Stimulated activated CD8-positive, alpha-beta memory T cell treated with anti-CD3 and anti-CD28 coated beads, Interleukin-4, amount 100 ng/mL, for 4 hours (primary cell): ENCODE measurements around the gene PIGN.

Source experiments
- DNase-seq, 2 donors: peaks; one replicate each; pipeline ENCODE4 v3.0.0-alpha.2; 2020; ENCODE audit warnings: low read depth in 2 of 2, low spot score in 1 of 2

Gene PIGN

GRCh38 chr18:62018034-62018758, 168.7 kb downstream of the PIGN start:
- DNase-seq: no peak

- DNase-seq: no peak
Measured at GRCh38 chr18:62017618-62018017, 169.2 kb downstream of the PIGN start.

- DNase-seq: no peak
Measured at GRCh38 chr18:62011416-62011815, 175.4 kb downstream of the PIGN start.

GRCh38 chr18:62009521-62009920, 177.3 kb downstream of the PIGN start:
- no peak for DNase-seq

- no peak for DNase-seq
Measured at GRCh38 chr18:62001396-62001795, 185.5 kb downstream of the PIGN start.

GRCh38 chr18:61998957-61999356, 187.9 kb downstream of the PIGN start:
- DNase-seq: no peak

- DNase-seq: no peak
Measured at GRCh38 chr18:61998335-61998734, 188.5 kb downstream of the PIGN start.

GRCh38 chr18:61995618-61996017, 191.2 kb downstream of the PIGN start:
- DNase-seq: no peak

- no peak for DNase-seq
Measured at GRCh38 chr18:61993831-61994230, 193.0 kb downstream of the PIGN start.

GRCh38 chr18:61992923-61993322, 193.9 kb downstream of the PIGN start:
- DNase-seq: no peak

- DNase-seq: no peak
Measured at GRCh38 chr18:61992285-61992684, 194.6 kb downstream of the PIGN start.

GRCh38 chr18:61991836-61992235, 195.0 kb downstream of the PIGN start:
- DNase-seq: no peak

GRCh38 chr18:61991201-61991600, 195.7 kb downstream of the PIGN start:
- no peak for DNase-seq
